Activated B cell treated with CpG ODN at 0.5 μM for 24 hours (primary cell): ENCODE measurements around the gene INPP4A. TPM values are rescaled to one million over a fixed set of nuclear protein-coding genes. Genes with fewer than 3 reads are reported as not detected.
A peak's percentile ranks its signal among the peaks of the same experiment; 100 is the strongest.

Source experiments
- ATAC-seq: fragments of 200-7000 bp; cut with Tn5 transposase; one replicate; pipeline ENCODE4 v1.10.0; 2021; ENCODE audit warnings: low read depth, mild to moderate bottlenecking, moderate library complexity
- CTCF ChIA-PET: fragments of 350-600 bp; sonication (Branson Sonifier 250); formaldehyde crosslinking; loops from one replicate; lab custom pipeline; 2021; ENCODE audit warnings: antibody characterized with exemption; lab: Charles Lee
- POLR2A ChIA-PET: fragments of 350-600 bp; sonication (Branson Sonifier 250); formaldehyde crosslinking; loops from one replicate; lab custom pipeline; 2021; ENCODE audit warnings: antibody characterized with exemption; lab: Charles Lee
- DNase-seq: peaks from one replicate; pipeline ENCODE4 v3.0.0; 2022
- H3K27ac Mint-ChIP-seq: one replicate; pipeline ENCODE4 v1.8.0; 2020; ENCODE audit warnings: mixed read lengths
- H3K27me3 Mint-ChIP-seq: one replicate; pipeline ENCODE4 v1.8.0; 2021; ENCODE audit warnings: mixed read lengths
- H3K36me3 Mint-ChIP-seq: one replicate; pipeline ENCODE4 v1.8.0; 2021; ENCODE audit warnings: low read depth, mixed read lengths
- H3K4me1 Mint-ChIP-seq: one replicate; pipeline ENCODE4 v1.8.0; 2021; ENCODE audit warnings: mixed read lengths
- H3K4me3 Mint-ChIP-seq: one replicate; pipeline ENCODE4 v1.8.0; 2020; ENCODE audit warnings: mild to moderate bottlenecking, mixed read lengths
- H3K9me3 Mint-ChIP-seq: one replicate; pipeline ENCODE4 v1.8.0; 2020; ENCODE audit warnings: mixed read lengths
- intact Hi-C: fragments of 100-400 bp; cut with micrococcal nuclease; formaldehyde crosslinking; loops from one replicate; pipeline ENCODE4 v1.15.1; 2024
- total RNA-seq: library from RNA; stranded (reverse); gene quantifications from 2 replicates; pipeline ENCODE4 v1.2.3, GENCODE V29; 2022
- TF ChIP-seq, protein P1 (sequence below): fragments of 200-600 bp; IDR thresholded peaks from one replicate; pipeline ENCODE4 v1.8.0; 2022; ENCODE audit warnings: antibody characterized with exemption, mild to moderate bottlenecking

The INPP4A gene
- total RNA-seq, 1 donor from 2014 or later = 26.6 TPM

DNA sequence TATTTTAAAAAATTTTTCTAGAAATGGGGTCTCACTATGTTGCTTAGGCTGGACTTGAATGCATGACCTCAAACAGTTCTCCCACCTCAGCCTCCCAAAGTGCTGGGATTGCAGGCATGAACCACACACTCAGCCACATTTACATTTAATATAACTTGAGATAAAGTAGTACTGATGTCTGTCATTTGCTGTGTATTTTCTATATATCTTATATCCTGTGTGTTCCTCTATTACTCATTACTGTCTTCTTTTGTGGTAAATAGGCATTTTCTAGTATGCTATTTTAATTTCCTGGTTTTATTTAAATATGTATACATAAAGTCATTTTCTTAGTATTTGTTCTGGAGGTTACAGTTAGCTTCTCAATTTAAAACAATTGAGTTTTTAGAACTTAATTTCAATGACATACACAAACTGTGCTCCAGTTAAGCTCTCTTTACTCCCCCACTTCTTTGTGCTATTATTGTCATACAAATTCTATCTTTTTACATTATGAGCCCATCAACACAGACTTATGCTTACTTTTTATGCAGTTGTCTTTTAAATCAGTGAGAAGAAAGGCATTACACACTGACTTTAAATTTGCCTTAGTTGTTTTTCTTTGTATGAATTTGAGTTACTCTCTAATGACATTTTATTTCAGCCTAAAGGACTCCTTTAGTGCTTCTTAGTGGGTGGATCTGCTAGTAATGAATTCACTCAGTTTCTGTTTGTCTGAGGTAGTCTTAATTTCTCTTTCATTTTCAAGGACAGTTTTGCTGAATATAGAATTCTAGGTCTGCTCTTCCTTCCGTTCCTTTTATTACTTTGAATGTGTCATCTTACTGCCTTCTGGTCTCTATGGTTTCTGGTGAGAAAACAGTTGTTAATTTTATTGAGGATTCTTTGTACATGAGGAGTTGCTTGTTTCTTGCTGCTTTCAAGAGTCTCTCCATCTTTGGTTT is 6.2 kb upstream of the INPP4A start:
- Mint-ChIP-seq H3K4me3 (no peak overlapping the region), H3K36me3 (no peaks in the 10 kb centered on the region), H3K9me3 (peaks cover 15% of the 10 kb centered on the region), H3K27ac (no peak overlapping the region), H3K27me3 (no peaks in the 10 kb centered on the region), H3K4me1 (peaks cover under 1% of the 10 kb centered on the region)
- no peak for ATAC-seq
- POLR2A ChIA-PET = no interaction called here
- CTCF ChIA-PET = no interaction called here
- TF ChIP-seq, protein P1, sequence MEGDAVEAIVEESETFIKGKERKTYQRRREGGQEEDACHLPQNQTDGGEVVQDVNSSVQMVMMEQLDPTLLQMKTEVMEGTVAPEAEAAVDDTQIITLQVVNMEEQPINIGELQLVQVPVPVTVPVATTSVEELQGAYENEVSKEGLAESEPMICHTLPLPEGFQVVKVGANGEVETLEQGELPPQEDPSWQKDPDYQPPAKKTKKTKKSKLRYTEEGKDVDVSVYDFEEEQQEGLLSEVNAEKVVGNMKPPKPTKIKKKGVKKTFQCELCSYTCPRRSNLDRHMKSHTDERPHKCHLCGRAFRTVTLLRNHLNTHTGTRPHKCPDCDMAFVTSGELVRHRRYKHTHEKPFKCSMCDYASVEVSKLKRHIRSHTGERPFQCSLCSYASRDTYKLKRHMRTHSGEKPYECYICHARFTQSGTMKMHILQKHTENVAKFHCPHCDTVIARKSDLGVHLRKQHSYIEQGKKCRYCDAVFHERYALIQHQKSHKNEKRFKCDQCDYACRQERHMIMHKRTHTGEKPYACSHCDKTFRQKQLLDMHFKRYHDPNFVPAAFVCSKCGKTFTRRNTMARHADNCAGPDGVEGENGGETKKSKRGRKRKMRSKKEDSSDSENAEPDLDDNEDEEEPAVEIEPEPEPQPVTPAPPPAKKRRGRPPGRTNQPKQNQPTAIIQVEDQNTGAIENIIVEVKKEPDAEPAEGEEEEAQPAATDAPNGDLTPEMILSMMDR = no peak
- no peak for DNase-seq
- intact Hi-C loops = no loop called here

DNA sequence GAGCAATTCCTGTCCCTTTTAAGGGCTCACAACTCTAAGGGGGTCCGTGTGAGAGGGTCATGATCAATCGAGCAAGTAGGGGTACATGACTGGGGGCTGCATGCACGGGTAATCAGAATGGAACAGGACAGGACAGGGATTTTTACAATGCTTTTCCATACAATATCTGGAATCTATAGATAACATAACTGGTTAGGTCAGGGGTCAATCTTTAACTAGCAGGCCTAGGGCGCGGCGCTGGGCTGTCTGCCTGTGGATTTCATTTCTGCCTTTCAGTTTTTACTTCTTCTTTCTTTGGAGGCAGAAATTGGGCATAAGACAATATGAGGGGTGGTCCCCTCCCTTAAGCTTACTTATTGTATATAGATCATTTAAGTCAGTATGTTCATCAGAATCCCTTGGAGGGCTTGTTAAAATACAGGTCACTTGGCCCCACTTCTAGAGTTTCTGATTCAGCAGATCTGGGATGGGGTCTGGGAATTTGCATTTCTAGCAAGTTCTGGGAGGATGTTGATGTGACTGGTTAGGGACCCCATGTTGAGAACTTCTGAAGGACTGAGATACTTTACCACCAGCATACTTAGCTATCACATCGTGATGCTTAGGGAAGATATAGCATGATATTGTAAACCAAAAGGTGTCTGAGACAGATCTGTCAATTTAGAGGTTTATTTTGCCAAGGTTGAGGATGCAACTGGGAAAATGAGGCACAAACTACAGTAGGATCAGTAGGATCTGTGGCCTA is 2.8 kb upstream of the INPP4A start:
- CTCF ChIA-PET = no interaction called here
- no peak overlapping the region for H3K4me3 Mint-ChIP-seq
- peaks cover 18% of the 10 kb centered on the region for H3K4me1 Mint-ChIP-seq
- POLR2A ChIA-PET = no interaction called here
- intact Hi-C loops = loop anchor here (10.0 kb wide), 1 partner anchor 417 kb away; no protein-coding TSS in a partner anchor
- peaks cover 14% of the 10 kb centered on the region for H3K9me3 Mint-ChIP-seq
- ATAC-seq (no peak), DNase-seq (no peak)
- no peak overlapping the region for H3K27ac Mint-ChIP-seq
- TF ChIP-seq, protein P1 = no peak
- peaks cover 3% of the 10 kb centered on the region for H3K36me3 Mint-ChIP-seq
- no peaks in the 10 kb centered on the region for H3K27me3 Mint-ChIP-seq

DNA sequence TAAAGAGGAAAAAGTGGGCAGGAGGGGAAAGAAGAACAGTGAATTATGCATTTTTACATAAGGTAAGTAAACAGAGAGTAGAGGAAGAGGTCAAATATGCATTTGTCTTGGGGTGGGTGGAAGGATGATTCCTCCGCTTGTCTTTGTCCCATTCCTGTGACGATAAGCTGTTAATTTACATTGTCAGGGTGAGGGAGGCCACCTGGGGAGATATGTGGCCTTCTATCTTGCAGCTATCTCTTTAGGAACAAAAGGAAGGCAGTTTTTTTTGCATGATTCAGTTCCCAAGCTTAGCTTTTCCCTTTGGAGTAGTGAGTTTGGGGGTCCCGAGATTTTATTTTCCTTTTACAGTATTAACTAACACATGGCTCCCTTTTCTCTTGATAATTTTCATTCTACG is 2.2 kb upstream of the INPP4A start:
- no peak for ATAC-seq
- Mint-ChIP-seq H3K27me3 (no peaks in the 10 kb centered on the region), H3K4me1 (peaks cover 18% of the 10 kb centered on the region), H3K4me3 (no peak overlapping the region), H3K27ac (no peak overlapping the region), H3K9me3 (peaks cover 14% of the 10 kb centered on the region), H3K36me3 (peaks cover 3% of the 10 kb centered on the region)
- TF ChIP-seq, protein P1 = no peak
- ChIA-PET POLR2A (no interaction called here), CTCF (no interaction called here)
- DNase-seq = no peak
- intact Hi-C loops = loop anchor here (10.0 kb wide), 1 partner anchor 418 kb away; no protein-coding TSS in a partner anchor

DNA sequence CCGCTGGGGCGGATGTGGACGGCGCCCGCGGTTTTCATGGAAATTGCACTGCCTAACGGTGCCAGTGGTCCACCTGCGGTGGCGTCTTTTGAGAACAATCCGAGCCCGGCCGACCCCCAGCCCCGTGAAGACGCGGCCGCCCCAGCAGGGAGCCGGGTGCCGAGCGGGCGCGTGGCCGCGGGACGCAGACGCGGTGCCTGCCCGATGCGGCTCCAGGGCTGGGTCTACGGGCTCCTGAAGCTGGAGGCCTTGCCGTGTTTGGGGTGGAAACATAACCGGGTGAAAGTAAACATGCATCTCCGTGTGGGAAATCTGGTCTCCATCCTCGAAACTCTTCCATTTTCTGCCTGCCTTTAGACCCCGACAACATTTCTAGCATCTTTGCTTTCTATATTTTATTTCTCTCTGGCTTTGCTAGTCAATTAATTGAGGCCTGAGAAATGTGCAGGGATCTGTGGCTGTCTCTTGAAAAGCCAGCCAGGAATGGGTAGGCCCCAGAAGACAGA is 572 bp downstream of the INPP4A start:
- ATAC-seq = peak; percentile 46
- no peak for DNase-seq
- peak overlapping the region; percentile 82 for H3K27ac Mint-ChIP-seq
- no peaks in the 10 kb centered on the region for H3K9me3 Mint-ChIP-seq
- no peaks in the 10 kb centered on the region for H3K27me3 Mint-ChIP-seq
- ChIA-PET CTCF (no interaction called here), POLR2A (interaction anchor here (0.7 kb wide), 1 partner anchor 17 kb away, joined by 3 read pairs; no protein-coding TSS in a partner anchor)
- peak overlapping the region; percentile 90 for H3K4me3 Mint-ChIP-seq
- H3K36me3 Mint-ChIP-seq = peaks cover 3% of the 10 kb centered on the region
- peaks cover 23% of the 10 kb centered on the region for H3K4me1 Mint-ChIP-seq
- intact Hi-C loops = loop anchor here (1.0 to 10.0 kb wide), 5 partner anchors 10 to 420 kb away; no protein-coding TSS in a partner anchor
- TF ChIP-seq, protein P1 = no peak
